Activated CD4-positive, alpha-beta T cell treated with anti-CD3 and anti-CD28 coated beads, Interleukin-10, Interleukin-2, amounts not matched to agents 100 ng/mL and 50 ng/mL, durations not matched to agents 16 hours and 8 hours (primary cell): ENCODE data around the gene SGCE.

ENCODE experiments used
- DNase-seq: peaks from one replicate; pipeline ENCODE4 v3.0.0-alpha.2; 2020

Gene SGCE

GRCh38 chr7:94658826-94659225, 2.9 kb upstream of the SGCE start:
- no peak for DNase-seq

DNA sequence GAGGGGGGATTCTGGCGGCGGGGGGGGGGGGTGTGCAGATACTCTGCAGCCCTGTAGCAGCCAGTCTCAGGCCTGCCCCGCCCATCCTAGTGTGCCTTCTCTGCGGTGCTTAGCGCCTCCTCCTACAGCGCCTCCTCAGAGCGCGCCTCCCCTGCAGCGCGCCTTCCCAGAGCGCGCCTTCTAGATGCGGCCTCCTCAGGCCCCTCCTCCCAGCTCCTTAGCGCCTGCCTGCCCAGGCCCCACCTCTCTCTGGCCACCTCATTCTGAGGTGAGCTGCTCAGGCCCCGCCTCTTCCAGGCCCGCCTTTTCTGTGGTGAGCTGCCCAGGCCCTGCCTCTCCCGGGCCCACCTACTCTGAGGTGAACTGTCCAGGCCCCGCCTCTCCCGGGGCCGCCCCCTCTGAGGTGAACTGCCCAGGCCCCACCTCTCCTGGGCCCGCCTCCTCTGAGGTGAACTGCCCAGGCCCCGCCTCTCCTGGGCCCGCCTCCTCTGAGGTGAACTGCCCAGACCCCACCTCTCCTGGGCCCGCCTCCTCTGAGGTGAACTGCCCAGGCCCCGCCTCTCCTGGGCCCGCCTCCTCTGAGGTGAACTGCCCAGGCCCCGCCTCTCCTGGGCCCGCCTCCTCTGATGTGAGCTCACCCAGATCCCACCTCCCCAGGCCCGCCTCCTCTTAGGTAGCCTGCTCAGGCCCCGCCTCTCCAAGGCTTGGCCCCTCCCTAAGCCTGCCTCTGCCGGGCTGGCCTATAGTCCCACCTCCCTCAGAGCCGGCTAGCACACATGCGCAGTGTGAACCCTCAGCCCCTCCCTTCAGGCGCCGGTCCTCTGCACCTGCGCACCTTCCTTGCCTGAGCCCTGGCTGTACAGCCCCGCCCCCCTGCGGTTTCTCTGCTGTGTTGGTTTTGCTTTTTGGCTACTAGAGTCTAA, 2.1 kb upstream of the SGCE start:
- DNase-seq = peak; percentile 96

- peak; percentile 14 for DNase-seq
Measured at GRCh38 chr7:94656925-94657731, 1.2 kb upstream of the SGCE start.

DNA sequence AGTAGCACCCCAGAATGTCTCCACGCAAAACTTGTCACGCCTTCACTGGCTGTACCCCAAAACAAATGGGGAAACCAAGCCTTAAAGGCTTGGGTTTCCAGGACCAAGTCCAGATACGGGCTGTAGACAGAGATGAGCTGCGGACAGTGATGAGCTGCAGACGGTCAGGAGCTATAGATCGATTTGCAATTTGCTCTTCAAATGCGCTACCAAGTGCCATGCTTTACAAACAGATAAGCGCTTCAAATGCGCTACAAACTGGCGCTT, 658 bp upstream of the SGCE start:
- DNase-seq = no peak

GRCh38 chr7:94655126-94655847, 646 bp downstream of the SGCE start:
- no peak for DNase-seq

DNA sequence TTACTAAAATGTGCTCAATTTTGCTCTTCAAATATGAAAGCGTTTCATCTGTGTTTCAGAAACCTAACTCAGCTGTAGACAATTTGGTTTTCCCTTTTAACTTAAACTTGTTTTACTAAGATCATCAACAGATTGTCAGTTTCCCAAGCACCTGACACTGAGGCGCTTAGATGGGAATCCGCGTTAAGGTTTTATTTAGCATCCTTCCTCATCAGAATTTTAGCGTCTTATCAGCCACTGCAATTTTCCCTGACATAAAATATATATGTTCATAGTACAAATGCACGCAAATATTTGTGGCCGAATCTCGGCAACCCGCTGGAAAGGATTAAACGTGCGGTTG, 1.2 kb downstream of the SGCE start:
- no peak for DNase-seq

GRCh38 chr7:94650147-94651051, 5.5 kb downstream of the SGCE start:
- DNase-seq = no peak

DNA sequence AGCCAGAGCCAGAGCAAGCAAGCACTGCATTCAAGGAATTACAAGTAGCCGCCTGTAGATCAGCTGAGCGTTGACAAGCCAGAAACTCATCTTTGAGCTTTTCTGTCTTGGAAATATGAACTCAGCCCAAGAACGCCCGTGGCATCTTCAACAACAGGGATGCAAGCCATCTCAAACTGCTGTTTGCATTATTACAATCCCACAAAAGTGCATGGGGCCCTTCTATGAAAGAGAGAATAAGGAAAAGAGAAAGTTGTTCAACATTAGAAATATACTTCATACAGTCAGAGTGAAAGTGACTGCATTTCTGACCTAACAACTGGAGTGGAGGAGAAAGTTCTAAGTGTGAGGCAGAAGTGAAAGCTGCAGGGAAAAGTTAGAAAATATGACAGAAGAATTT, 6.5 kb downstream of the SGCE start:
- DNase-seq = peak; percentile 21

DNA sequence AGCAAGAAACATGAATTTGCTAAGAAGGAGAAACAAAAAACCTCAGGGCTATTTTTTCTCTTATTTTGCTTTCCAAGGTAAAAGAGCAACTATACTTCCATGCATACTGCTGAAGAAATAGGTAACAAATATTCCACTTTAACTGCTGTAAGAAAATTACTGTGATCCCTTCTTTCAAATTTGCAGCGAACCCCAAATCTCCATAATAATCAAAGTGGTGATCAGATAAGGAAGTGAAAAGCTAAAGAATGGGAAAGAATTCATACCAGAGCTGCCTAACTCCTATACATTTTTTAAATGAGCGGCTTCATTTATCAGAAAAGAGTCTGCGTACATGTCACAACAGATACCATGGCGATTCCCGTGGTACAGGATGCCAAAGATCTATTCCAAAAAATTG, 7.2 kb downstream of the SGCE start:
- no peak for DNase-seq

DNA sequence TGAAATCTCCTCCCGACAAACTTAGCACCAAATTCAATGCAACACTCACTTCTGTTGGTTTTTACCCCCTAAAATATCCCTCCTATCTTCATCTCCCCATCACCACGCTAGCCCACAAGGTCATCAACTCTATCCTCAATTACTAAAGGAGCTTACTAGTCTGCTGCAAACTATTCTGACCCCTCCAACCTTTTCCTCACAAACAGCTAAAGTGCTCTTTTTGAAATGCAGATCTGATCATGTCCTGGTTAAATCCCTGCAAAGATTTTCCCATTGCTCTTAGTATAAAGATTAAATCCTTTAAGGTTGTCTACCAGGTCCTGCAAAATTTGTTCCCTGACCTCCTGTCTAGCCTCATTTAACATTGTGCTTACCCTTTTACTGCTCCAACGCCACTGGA, 8.6 kb downstream of the SGCE start:
- DNase-seq = no peak

GRCh38 chr7:94643771-94644545, 12.0 kb downstream of the SGCE start:
- no peak for DNase-seq

- no peak for DNase-seq
Measured at GRCh38 chr7:94642838-94643653, 12.9 kb downstream of the SGCE start.

DNA sequence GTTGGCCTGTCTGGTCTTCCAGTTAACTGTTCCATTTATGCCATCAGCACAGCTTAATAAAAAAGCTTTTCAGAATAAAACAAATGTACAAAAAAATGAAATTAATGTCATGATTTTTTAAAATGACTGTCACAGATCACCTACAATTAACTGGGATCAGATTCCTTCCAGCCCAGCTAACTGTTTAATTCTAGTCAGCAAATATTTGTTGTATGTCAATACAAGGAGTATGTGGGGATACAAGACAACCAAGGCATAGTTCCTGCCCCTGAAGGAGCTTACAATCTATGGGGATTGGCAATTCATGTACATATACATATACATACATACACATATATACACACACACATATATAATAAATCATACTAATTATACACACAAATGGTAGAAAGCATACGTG, 16.5 kb downstream of the SGCE start:
- no peak for DNase-seq

DNA sequence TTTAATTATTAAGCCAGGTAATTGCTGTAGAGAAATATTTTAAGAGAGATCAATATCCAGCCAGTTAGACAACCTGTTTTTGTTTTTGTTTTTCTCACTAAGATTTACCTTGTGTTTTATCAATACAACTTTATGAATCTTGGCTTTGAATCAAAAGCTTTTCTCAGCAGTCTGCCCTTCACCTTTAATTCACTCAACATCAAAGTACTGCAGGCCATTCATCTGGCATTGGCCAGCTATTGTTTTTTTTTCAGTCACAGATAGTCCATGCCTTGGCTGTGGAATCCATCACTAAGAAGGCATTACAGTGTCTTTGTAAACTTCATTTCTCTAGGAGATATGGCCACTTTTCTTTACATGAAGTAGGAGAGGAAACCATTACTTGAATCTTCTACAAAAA, 20.2 kb downstream of the SGCE start:
- no peak for DNase-seq

- DNase-seq = no peak
Measured at GRCh38 chr7:94634502-94634901, 21.4 kb downstream of the SGCE start.

DNA sequence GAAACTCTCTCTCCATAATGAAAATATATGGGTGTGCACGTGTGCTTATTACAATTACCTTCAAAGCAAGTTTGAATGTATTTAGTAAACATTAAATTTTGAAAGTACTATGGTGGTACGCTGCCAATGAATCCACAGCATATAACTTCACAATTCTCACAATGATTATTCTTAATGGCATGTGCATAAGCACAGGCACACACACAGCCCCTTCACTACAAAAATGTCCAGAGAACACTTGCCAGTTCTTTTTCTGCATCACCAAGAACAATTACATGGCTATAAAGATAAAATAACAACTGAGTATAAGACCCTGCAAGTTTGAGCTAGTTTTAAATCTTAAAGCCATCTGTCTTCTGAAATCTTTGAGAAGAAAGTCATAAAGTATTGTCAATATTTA, 22.2 kb downstream of the SGCE start:
- DNase-seq = no peak

DNA sequence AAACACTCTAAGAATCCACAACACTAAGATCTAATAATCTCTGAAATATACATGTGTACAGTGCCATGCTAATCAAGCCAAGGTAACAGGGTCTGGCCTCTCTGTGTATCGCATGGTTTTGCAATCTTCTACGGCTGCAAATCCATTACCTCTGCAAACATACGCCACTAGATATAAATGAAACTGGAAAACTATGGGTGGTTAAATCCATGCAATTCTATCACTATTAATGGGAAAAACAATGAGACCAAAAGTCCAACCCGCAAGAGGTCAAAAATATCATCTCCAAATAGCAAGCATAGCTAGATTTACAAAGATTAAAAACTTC, 23.0 kb downstream of the SGCE start:
- no peak for DNase-seq

- DNase-seq = peak; percentile 39
Measured at GRCh38 chr7:94632338-94633013, 23.5 kb downstream of the SGCE start.

GRCh38 chr7:94630855-94631254, 25.1 kb downstream of the SGCE start:
- no peak for DNase-seq

GRCh38 chr7:94623820-94624219, 32.1 kb downstream of the SGCE start:
- no peak for DNase-seq

DNA sequence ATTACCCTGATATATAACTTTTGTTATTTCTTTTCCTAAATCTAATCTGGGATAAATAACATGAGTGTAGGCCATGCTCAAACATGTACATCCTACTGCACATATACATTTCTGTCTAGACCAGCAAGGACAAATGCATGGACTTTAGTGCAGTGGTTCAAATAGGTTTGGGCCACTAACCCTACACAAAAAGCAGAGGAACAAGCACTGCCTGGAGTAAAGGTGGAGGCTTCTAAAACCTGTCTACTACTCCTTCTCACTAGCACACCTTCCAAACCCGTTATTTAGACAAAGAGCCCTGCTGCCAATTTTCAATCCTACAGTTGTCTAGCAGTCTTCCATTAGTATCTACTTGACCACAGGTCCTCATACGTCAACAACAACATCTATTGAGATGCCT, 34.8 kb downstream of the SGCE start:
- no peak for DNase-seq
